GM19023 (cell line): ENCODE data around the gene UBN2.
"Not testable (repeated sequence)": the region's sequence is repeated elsewhere in the genome, so short reads cannot be mapped to it uniquely, and the experiment has no call there.

Experiments used
- ATAC-seq: cut with Tn5 transposase; IDR thresholded peaks from one replicate; pipeline ENCODE4 v1.9.1; 2021; ENCODE audit warnings: mild to moderate bottlenecking, moderate library complexity; ENCODE audit not compliant: unreplicated experiment

UBN2 gene

GRCh38 chr7:139294241-139294640 is 63.2 kb downstream of the UBN2 start:
- ATAC-seq: no peak

DNA sequence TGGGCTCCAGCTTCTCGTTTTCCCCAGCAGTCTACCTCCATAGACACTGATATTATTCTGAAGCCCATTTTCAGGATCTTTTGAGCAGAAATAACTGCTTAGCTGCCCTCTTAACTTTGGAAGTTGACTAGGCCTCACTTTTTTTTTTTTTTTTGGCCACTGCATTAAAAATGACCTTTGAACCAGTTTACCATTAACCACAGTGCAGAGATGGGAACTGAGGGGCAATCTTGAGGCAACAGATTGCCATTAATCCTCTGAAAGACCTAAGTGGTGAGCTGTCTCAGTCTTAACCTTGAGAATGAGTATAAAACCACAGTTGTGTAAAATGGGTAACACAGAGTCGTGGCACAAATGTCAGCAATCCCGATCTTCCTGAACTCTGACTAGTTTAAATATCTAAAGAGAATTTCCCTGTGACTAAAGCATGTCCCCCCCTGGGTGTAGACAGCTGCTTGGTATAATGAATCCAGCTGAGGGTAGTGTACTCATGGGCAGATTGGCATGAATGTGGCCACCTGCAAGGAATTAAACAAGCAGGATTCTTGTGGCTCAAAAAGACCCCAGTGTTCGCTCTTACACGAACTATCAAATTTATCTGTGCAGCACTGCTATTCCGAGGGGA is 64.0 kb downstream of the UBN2 start:
- ATAC-seq: no peak

- ATAC-seq: no peak
These were observed 66.8 kb downstream of the UBN2 start for GRCh38 chr7:139297795-139298194.

- ATAC-seq: no peak
These were observed 68.3 kb downstream of the UBN2 start for GRCh38 chr7:139299296-139299695.

GRCh38 chr7:139300390-139300789 is 69.4 kb downstream of the UBN2 start:
- ATAC-seq: no peak

- no peak for ATAC-seq
These were observed 73.5 kb downstream of the UBN2 start for GRCh38 chr7:139304517-139304916.

- ATAC-seq: no peak
These were observed 87.0 kb downstream of the UBN2 start for GRCh38 chr7:139317939-139318505.

DNA sequence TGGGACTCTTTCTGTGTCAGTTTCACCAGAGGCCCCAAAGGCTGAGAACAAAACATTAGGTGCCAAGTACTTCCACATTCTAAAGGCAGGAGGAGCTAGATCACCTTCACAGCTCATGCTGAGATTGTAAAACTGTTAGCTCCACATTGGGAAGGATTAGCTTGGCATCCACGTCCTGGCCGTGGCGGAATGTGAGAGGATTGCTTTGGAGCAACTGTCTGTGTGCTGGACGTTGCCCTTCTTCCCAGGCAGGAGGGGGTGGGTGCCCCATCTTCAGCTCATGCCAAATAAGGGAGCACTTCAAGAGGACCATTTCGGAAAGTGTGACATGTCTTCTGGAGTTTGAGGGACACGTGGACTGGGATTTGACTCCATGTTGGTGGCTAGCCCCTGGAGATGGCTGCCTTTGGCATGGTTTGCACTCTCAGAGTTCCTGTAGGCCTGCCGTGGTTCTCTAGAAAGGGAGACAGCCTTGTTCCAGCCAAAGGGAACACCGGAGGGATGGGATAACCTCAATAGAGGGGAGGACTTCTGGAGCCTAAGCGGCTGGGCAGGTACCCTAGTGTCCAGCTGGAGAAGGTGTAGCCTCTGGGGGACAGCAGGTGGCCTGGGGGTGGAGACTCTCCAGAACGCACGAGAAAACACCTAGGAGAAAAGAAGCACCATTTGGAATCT is 90.2 kb downstream of the UBN2 start:
- no peak for ATAC-seq

GRCh38 chr7:139324709-139325108 is 93.7 kb downstream of the UBN2 start:
- not testable (repeated sequence) for ATAC-seq

DNA sequence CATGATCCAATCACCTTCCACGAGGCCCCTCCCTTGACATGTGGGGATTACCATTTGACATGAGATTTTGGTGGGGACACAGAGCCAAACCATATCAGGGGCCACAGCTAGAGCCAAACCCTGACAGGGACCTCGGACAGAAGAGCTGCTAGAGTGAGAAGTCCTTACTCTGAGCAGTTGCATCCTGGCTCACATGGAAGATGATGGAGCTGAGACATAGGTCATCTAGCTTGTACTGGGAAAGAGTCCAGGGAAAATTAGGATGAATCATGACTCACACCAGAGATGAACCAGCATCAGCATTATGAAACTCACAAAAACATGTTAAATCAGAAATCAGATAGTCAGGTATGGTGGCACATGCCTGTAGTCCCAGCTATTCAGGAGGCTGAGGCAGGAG is 97.3 kb downstream of the UBN2 start:
- no peak for ATAC-seq

DNA sequence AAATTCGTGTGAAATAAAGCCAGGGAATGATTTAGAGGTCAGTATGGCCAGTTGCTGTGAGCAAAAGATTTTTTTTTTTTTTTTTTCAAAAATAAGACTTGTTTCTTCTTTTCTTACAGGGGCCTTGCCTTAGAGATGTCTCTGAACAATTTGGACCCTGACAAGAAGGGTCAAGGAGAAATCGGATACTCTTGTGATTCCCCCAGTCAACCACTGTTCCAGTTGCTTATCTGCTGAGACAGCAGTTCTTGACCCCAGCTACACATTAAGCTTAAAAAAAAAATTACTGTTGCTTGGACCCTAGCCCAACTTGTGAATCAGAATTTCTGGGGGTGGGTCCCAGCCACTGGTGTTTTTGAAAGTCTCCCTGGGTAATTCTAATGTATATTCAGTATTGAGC is 98.1 kb downstream of the UBN2 start:
- ATAC-seq: no peak

DNA sequence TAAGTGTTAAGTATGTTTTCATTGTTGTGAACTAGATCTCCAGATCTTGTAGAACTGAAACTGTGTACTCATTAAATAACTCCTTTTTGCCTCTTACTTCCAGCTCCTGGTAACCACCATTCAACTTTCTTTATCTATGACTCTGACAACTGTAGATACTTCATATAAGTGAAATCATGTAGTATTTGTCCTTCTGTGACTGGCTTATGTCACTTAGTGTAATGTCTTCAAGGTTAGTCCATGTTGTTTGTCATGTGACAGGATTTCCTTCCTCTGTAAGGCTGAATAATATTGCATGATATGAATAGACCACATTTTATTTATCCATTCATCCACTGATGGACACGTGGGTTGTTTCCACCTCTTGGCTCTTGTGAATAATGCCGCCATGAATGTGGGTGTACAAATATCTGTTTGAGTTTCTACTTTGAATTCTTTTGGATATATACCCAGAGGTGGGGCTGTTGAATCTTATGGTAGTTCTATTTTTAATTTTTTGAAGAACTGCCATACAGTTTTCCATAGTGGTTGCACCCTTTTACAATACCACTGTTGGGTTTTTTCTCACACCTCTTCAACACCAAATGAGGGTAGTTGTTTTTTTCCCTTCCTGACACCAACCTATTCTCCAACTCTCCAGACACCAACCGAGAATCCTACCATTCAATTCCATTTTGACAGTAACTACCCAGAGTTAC is 99.4 kb downstream of the UBN2 start:
- no peak for ATAC-seq

DNA sequence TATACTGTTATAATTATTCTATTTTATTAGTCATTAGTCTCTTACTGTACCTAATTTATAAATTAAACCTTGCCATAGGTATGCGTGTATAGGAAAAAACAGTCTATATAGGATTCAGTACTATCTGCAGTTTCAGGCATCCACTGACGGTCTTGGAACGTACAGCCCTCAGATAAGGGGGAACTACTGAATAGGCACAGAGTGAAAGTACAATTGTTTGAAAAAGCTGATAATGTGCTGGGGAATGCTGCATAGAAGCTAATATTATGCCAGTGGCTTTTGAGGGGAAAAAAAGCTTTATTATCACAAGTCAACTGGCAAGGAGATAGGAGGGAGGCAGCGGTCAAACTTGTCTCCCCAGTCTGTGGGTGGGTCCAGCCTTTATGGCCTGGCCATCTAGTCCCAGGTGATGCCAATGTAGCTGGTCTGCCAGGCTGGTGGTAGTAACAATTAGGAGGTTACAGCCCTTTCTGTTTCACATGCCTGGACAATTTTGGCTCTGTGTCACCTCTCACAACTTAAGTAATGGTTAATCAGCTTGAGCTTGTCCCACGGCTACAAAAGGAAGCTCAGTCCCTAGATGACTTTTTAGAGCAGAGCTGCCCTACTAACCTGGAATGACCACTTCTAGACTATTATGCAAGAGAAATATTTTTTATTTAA is 101.8 kb downstream of the UBN2 start:
- no peak for ATAC-seq

- not testable (repeated sequence) for ATAC-seq
These were observed 102.4 kb downstream of the UBN2 start for GRCh38 chr7:139333443-139333842.

DNA sequence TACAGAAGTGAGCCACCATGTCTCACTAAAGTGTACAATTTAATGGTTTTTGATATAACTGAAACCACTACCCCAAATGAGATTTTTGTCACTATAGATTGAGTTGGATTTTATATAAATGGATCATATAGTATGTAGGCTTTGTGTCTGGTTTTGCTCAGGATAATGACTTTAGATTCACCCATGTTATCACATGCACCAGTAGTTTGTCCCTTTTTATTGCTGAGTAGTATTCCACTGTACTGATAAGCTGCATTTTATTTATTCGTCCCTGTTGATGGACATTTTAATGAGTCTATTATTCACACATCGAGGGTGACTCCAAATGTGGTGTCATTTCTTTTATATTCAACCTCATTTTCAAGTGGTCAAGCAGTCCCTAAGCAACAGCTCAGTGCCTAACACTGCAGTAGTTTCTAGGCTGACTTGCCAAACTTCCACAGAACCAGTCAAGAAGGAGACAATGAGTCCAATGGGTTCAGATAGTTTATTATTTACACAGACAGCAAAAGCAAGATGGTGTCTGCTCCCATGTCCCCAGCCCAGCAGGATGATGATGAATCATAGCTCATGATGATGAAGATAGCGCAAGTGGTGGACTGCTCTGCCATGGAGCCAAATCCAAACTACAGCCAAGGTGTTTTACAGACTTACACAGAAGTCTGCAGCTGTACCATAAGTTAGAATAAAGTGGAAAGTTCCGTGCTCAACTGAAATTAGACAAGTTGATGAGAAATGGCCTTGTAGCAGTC is 103.5 kb downstream of the UBN2 start:
- no peak for ATAC-seq

GRCh38 chr7:139339025-139339424 is 108.0 kb downstream of the UBN2 start:
- no peak for ATAC-seq

- no peak for ATAC-seq
These were observed 108.6 kb downstream of the UBN2 start for GRCh38 chr7:139339698-139340036.

GRCh38 chr7:139340037-139340807 is 109.2 kb downstream of the UBN2 start:
- peak; percentile 82 for ATAC-seq

- no peak for ATAC-seq
These were observed 109.7 kb downstream of the UBN2 start for GRCh38 chr7:139340808-139341057.

GRCh38 chr7:139341058-139341775 is 110.2 kb downstream of the UBN2 start, which contains the start of gene FMC1:
Gene FMC1 (plus strand): TSS chr7:139341337. CDS start chr7:139341385, 48 bp downstream.
- ATAC-seq: peak; percentile 54
